ENCODE results near the gene CTSD. TPM values are rescaled to one million over a fixed set of nuclear protein-coding genes. Genes with fewer than 3 reads are reported as not detected.

CTSD gene
- total RNA-seq, 4 donors from 2014 or later, result 573 to 913 (median 707) TPM

GRCh38 chr11:1754376-1755150, 9.2 kb downstream of the CTSD start:
- intact Hi-C loops (cut with DNase I; ENCODE audit: low total_unique reads), result no loop called here
- TF ChIP-seq POLR2A (IDR thresholded peaks at IDR 0.05) (no peak), CTCF (IDR thresholded peaks at IDR 0.05) (no peak)
- no peak overlapping the region for H3K4me3 ChIP-seq (ENCODE audit: low read depth, poor library complexity, severe bottlenecking)
- WGBS, 2 donors, result 91 to 96% methylated on average over 7 to 8 of the region's 8 CpGs
- DNase-seq (ENCODE audit: low spot score in 2 of 2), result no peak

GRCh38 chr11:1753929-1754305, 9.8 kb downstream of the CTSD start:
- intact Hi-C loops (cut with DNase I; ENCODE audit: low total_unique reads), result no loop called here
- H3K4me3 ChIP-seq (ENCODE audit: low read depth, poor library complexity, severe bottlenecking), result no peak overlapping the region
- DNase-seq (ENCODE audit: low spot score in 2 of 2), result no peak
- TF ChIP-seq POLR2A (IDR thresholded peaks at IDR 0.05) (no peak), CTCF (IDR thresholded peaks at IDR 0.05) (no peak)
- 88 to 92% methylated on average over 3 to 6 of the region's 14 CpGs for WGBS, 2 donors

- H3K4me3 ChIP-seq (ENCODE audit: low read depth, poor library complexity, severe bottlenecking), result no peak overlapping the region
- intact Hi-C loops (cut with DNase I; ENCODE audit: low total_unique reads), result no loop called here
- no peak for DNase-seq (ENCODE audit: low spot score in 2 of 2)
- WGBS, 2 donors, result 92 to 93% methylated on average over 37 of the region's 38 CpGs
- no peak for TF ChIP-seq CTCF (IDR thresholded peaks at IDR 0.05)
- no peak for TF ChIP-seq POLR2A (IDR thresholded peaks at IDR 0.05)
Observed at GRCh38 chr11:1753229-1753928, 10.3 kb downstream of the CTSD start.

GRCh38 chr11:1752907-1753228, 10.9 kb downstream of the CTSD start:
- TF ChIP-seq POLR2A (IDR thresholded peaks at IDR 0.05) (no peak), CTCF (IDR thresholded peaks at IDR 0.05) (no peak)
- DNase-seq (ENCODE audit: low spot score in 2 of 2), result peak in 1 of 2 donors; percentile 87
- intact Hi-C loops (cut with DNase I; ENCODE audit: low total_unique reads), result no loop called here
- 77 to 82% methylated on average over 8 to 10 of the region's 10 CpGs for WGBS, 2 donors
- no peak overlapping the region for H3K4me3 ChIP-seq (ENCODE audit: low read depth, poor library complexity, severe bottlenecking)

- intact Hi-C loops (cut with DNase I; ENCODE audit: low total_unique reads), result no loop called here
- H3K4me3 ChIP-seq (ENCODE audit: low read depth, poor library complexity, severe bottlenecking), result no peak overlapping the region
- TF ChIP-seq POLR2A (IDR thresholded peaks at IDR 0.05), result no peak
- TF ChIP-seq CTCF (IDR thresholded peaks at IDR 0.05), result no peak
- WGBS, 2 donors, result 79 to 84% methylated on average over 10 to 24 of the region's 24 CpGs
- no peak for DNase-seq (ENCODE audit: low spot score in 2 of 2)
Observed at GRCh38 chr11:1751999-1752906, 11.5 kb downstream of the CTSD start.
